ENCODE results near the gene DCLK1. TPM values are rescaled to one million over a fixed set of nuclear protein-coding genes. Genes with fewer than 3 reads are reported as not detected.

DCLK1 gene
- total RNA-seq, 2 experiments from 2014 or later = not detected

DNA sequence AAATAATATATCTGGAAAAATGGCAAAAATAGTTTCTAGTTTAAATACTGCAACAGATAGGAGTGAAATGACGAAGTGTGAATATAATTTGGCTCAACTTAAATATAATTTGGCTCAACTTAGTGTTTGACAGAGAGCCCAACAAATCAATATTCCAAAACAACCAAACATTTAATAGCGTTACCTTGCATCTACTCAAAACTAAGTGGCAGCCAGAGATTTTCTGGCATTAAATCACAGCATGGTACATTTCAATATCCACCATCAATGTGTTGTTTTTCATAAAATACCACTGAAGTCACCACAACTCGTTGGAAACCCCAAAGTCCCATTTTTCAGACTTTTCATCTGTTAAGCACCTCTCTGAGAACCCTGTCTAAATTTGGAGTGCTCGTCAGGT lies 69.6 kb downstream of the DCLK1 start:
- H3K4me3 Mint-ChIP-seq = no peak overlapping the region
- DNase-seq = no peak
- H3K27me3 Mint-ChIP-seq = no peaks in the 10 kb centered on the region
- H3K27ac Mint-ChIP-seq = no peak overlapping the region
- no peaks in the 10 kb centered on the region for H3K9me3 Mint-ChIP-seq
- ChIA-PET POLR2A (no interaction called here), CTCF (no interaction called here)
- no peak for ATAC-seq
- intact Hi-C loops (cut with micrococcal nuclease) = no loop called here
- H3K4me1 Mint-ChIP-seq (ENCODE audit: low read depth) = no peaks in the 10 kb centered on the region
- no peaks in the 10 kb centered on the region for H3K36me3 Mint-ChIP-seq (ENCODE audit: low read depth)
- TF ChIP-seq, protein P1, sequence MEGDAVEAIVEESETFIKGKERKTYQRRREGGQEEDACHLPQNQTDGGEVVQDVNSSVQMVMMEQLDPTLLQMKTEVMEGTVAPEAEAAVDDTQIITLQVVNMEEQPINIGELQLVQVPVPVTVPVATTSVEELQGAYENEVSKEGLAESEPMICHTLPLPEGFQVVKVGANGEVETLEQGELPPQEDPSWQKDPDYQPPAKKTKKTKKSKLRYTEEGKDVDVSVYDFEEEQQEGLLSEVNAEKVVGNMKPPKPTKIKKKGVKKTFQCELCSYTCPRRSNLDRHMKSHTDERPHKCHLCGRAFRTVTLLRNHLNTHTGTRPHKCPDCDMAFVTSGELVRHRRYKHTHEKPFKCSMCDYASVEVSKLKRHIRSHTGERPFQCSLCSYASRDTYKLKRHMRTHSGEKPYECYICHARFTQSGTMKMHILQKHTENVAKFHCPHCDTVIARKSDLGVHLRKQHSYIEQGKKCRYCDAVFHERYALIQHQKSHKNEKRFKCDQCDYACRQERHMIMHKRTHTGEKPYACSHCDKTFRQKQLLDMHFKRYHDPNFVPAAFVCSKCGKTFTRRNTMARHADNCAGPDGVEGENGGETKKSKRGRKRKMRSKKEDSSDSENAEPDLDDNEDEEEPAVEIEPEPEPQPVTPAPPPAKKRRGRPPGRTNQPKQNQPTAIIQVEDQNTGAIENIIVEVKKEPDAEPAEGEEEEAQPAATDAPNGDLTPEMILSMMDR (IDR thresholded peaks at IDR 0.05) = no peak

- intact Hi-C loops (cut with micrococcal nuclease) = no loop called here
- no peaks in the 10 kb centered on the region for H3K4me1 Mint-ChIP-seq (ENCODE audit: low read depth)
- H3K27ac Mint-ChIP-seq = no peak overlapping the region
- DNase-seq (no peak), ATAC-seq (no peak)
- H3K9me3 Mint-ChIP-seq = no peaks in the 10 kb centered on the region
- H3K36me3 Mint-ChIP-seq (ENCODE audit: low read depth) = no peaks in the 10 kb centered on the region
- no peaks in the 10 kb centered on the region for H3K27me3 Mint-ChIP-seq
- TF ChIP-seq, protein P1 (IDR thresholded peaks at IDR 0.05) = no peak
- H3K4me3 Mint-ChIP-seq = no peak overlapping the region
- POLR2A ChIA-PET = no interaction called here
- CTCF ChIA-PET = no interaction called here
These were observed 70.1 kb downstream of the DCLK1 start for GRCh38 chr13:36061054-36061453.

DNA sequence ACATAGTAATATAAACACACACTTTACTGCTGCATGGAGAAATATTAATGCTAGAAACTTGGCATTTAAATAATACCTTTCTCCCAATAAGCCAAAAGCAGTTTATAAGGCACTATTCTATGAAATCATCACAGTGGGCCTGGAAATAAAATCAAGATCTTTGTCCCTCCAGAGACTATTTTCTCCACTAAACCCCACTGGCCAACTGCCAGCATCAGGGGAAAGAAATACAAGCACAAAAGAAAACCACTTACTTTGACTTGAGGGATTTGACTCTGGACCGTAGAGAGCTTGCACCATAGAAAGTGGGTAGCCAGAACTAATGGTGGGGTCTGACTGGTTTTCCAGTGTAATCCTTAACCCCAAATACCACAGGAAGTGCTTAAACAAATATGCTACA lies 71.9 kb downstream of the DCLK1 start:
- CTCF ChIA-PET = no interaction called here
- ATAC-seq = no peak
- no peak for DNase-seq
- no peaks in the 10 kb centered on the region for H3K4me1 Mint-ChIP-seq (ENCODE audit: low read depth)
- H3K36me3 Mint-ChIP-seq (ENCODE audit: low read depth) = no peaks in the 10 kb centered on the region
- H3K27ac Mint-ChIP-seq = no peak overlapping the region
- H3K9me3 Mint-ChIP-seq = no peaks in the 10 kb centered on the region
- TF ChIP-seq, protein P1 (IDR thresholded peaks at IDR 0.05) = no peak
- no peaks in the 10 kb centered on the region for H3K27me3 Mint-ChIP-seq
- intact Hi-C loops (cut with micrococcal nuclease) = no loop called here
- POLR2A ChIA-PET = interaction anchor here (0.5 kb wide), 1 partner anchor 179 kb away, joined by 3 read pairs; no protein-coding TSS in a partner anchor
- H3K4me3 Mint-ChIP-seq = no peak overlapping the region

GRCh38 chr13:36058116-36058515 lies 73.1 kb downstream of the DCLK1 start:
- intact Hi-C loops (cut with micrococcal nuclease) = no loop called here
- Mint-ChIP-seq H3K27me3 (no peaks in the 10 kb centered on the region), H3K27ac (no peak overlapping the region), H3K4me1 (ENCODE audit: low read depth) (no peaks in the 10 kb centered on the region), H3K36me3 (ENCODE audit: low read depth) (no peaks in the 10 kb centered on the region), H3K9me3 (no peaks in the 10 kb centered on the region), H3K4me3 (no peak overlapping the region)
- no peak for ATAC-seq
- CTCF ChIA-PET = no interaction called here
- TF ChIP-seq, protein P1 (IDR thresholded peaks at IDR 0.05) = no peak
- POLR2A ChIA-PET = no interaction called here
- no peak for DNase-seq

- no peak for ATAC-seq
- TF ChIP-seq, protein P1 (IDR thresholded peaks at IDR 0.05) = no peak
- no peak for DNase-seq
- POLR2A ChIA-PET = no interaction called here
- H3K36me3 Mint-ChIP-seq (ENCODE audit: low read depth) = no peaks in the 10 kb centered on the region
- H3K4me3 Mint-ChIP-seq = no peak overlapping the region
- CTCF ChIA-PET = no interaction called here
- H3K27me3 Mint-ChIP-seq = no peaks in the 10 kb centered on the region
- intact Hi-C loops (cut with micrococcal nuclease) = no loop called here
- H3K27ac Mint-ChIP-seq = no peak overlapping the region
- no peaks in the 10 kb centered on the region for H3K9me3 Mint-ChIP-seq
- no peaks in the 10 kb centered on the region for H3K4me1 Mint-ChIP-seq (ENCODE audit: low read depth)
These were observed 73.6 kb downstream of the DCLK1 start for GRCh38 chr13:36057547-36057946.

Data from activated CD8-positive, alpha-beta T cell treated with anti-CD3 and anti-CD28 coated beads for 36 hours (primary cell).